Measurements from ENCODE around the gene RNU2-1. TPM values are rescaled to one million over a fixed set of nuclear protein-coding genes. Genes with fewer than 3 reads are reported as not detected.
"Not testable (repeated sequence)": the region's sequence is repeated elsewhere in the genome, so short reads cannot be mapped to it uniquely, and the experiment has no call there.

Gene RNU2-1
- total RNA-seq (2021; ENCODE audit: unreplicated experiment) (4,481 TPM), Bru-seq, nascent RNA (not detected), BruChase-seq, experiment 1, labeled RNA remaining after a 2-hour chase (not detected), BruChase-seq, experiment 2, labeled RNA remaining after a 6-hour chase (not detected)
- not detected for polyA plus RNA-seq (2012; ENCODE audit: insufficient read length)
- long read RNA-seq: 0 reads

DNA sequence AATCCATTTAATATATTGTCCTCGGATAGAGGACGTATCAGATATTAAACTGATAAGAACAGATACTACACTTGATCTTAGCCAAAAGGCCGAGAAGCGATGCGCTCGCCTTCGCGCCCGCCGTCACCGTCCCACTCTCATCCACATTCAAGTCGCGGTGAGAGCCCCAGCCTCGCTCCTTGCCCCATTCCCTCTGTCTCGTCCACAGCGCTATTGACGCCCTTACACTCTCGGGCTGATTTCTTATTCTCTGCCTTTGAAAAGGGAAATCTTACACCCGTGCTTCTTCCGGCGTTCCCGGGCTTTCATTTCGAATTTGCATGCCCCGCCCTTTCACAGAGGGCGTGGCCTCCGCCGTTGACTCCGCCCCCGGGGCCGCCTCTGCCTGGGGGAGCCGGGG, at the start of gene RNU2-1:
Gene RNU2-1 (minus strand): TSS at position 101 of the 400 bp plus-strand sequence.
- H3K36me3 ChIP-seq (ENCODE audit: control insufficient read depth, insufficient read depth, low read length); H3K4me1 ChIP-seq (ENCODE audit: control insufficient read depth, insufficient read depth, low read length); POLR2A ChIA-PET; in situ Hi-C loops (cut with HindIII; ENCODE audit: low pct_unique_long_range_greater_than_20kb, low sequenced_read_pairs); BruUV-seq (replicated peaks); CTCF ChIA-PET; H3K4me3 ChIP-seq (ENCODE audit: low read depth in 2 of 2, low read length in 2 of 2); ATAC-seq; H3K9me3 ChIP-seq (ENCODE audit: control insufficient read depth, insufficient read depth, low read depth, low read length); DNase-seq (ENCODE audit: low read depth, low spot score); intact Hi-C loops (cut with micrococcal nuclease; ENCODE audit: unreplicated experiment); H3K27me3 ChIP-seq (ENCODE audit: control insufficient read depth, insufficient read depth, low read length); H3K27ac ChIP-seq (ENCODE audit: low read length): not testable (repeated sequence)

DNA sequence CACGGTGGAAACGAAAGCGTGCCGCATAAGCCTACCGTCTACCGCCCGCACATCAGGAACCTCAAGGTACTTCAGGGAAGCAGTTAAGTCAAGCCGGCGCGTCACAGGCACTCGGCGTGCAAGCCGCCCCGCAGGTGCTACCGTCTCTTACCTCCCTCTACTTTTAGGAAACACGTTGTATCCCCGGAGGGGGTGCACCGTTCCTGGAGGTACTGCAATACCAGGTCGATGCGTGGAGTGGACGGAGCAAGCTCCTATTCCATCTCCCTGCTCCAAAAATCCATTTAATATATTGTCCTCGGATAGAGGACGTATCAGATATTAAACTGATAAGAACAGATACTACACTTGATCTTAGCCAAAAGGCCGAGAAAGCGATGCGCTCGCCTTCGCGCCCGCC, 39.1 kb upstream of the RNU2-1 start:
- H3K4me1 ChIP-seq (ENCODE audit: control insufficient read depth, insufficient read depth, low read length); H3K36me3 ChIP-seq (ENCODE audit: control insufficient read depth, insufficient read depth, low read length); CTCF ChIA-PET; in situ Hi-C loops (cut with HindIII; ENCODE audit: low pct_unique_long_range_greater_than_20kb, low sequenced_read_pairs); H3K27ac ChIP-seq (ENCODE audit: low read length); POLR2A ChIA-PET; DNase-seq (ENCODE audit: low read depth, low spot score); H3K27me3 ChIP-seq (ENCODE audit: control insufficient read depth, insufficient read depth, low read length); H3K9me3 ChIP-seq (ENCODE audit: control insufficient read depth, insufficient read depth, low read depth, low read length); H3K4me3 ChIP-seq (ENCODE audit: low read depth in 2 of 2, low read length in 2 of 2); intact Hi-C loops (cut with micrococcal nuclease; ENCODE audit: unreplicated experiment): not testable (repeated sequence)
- ATAC-seq: peak; percentile 48; the same call in 1 of the 2 replicates
- BruUV-seq (replicated peaks): TSS peak; percentile 100

DNA sequence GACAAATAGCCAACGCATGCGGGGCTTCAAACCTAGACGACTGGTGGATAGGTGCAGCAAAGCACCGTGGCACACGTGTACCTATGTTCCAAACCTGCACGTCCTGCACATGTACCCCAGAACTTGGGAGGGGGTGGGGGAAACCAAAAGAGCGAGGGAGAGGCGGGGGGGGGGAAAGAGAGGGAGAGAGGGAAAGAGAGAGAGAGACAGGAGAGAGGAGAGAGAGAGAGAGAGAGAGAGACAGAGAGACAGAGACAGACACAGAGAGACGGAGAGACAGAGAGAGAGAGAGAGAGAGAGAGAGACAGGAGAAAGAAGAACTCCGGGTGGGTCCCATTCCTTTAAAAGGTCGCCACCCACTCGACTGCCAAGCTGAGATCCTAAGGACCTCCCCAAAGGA, 38.7 kb upstream of the RNU2-1 start:
- H3K4me1 ChIP-seq (ENCODE audit: control insufficient read depth, insufficient read depth, low read length); H3K27ac ChIP-seq (ENCODE audit: low read length); in situ Hi-C loops (cut with HindIII; ENCODE audit: low pct_unique_long_range_greater_than_20kb, low sequenced_read_pairs); DNase-seq (ENCODE audit: low read depth, low spot score); H3K27me3 ChIP-seq (ENCODE audit: control insufficient read depth, insufficient read depth, low read length); H3K4me3 ChIP-seq (ENCODE audit: low read depth in 2 of 2, low read length in 2 of 2); intact Hi-C loops (cut with micrococcal nuclease; ENCODE audit: unreplicated experiment); ATAC-seq; H3K36me3 ChIP-seq (ENCODE audit: control insufficient read depth, insufficient read depth, low read length); BruUV-seq (replicated peaks); POLR2A ChIA-PET; CTCF ChIA-PET; H3K9me3 ChIP-seq (ENCODE audit: control insufficient read depth, insufficient read depth, low read depth, low read length): not testable (repeated sequence)

DNA sequence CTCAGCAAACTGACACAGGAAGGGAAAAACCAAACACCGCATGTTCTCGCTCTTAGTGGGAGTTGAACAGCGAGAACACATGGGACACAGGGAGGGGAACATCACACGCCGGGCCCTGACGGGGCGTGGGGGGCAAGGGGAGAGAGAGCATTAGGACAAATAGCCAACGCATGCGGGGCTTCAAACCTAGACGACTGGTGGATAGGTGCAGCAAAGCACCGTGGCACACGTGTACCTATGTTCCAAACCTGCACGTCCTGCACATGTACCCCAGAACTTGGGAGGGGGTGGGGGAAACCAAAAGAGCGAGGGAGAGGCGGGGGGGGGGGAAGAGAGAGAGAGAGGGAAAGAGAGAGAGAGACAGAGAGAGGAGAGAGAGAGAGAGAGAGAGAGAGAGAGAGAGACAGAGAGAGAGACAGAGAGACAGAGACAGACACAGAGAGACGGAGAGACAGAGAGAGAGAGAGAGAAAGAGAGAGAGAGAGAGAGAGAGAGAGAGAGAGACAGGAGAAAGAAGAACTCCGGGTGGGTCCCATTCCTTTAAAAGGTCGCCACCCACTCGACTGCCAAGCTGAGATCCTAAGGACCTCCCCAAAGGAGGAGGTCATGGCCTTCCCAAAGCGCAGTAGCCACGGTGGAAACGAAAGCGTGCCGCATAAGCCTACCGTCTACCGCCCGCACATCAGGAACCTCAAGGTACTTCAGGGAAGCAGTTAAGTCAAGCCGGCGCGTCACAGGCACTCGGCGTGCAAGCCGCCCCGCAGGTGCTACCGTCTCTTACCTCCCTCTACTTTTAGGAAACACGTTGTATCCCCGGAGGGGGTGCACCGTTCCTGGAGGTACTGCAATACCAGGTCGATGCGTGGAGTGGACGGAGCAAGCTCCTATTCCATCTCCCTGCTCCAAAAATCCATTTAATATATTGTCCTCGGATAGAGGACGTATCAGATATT, 37.1 kb upstream of the RNU2-1 start:
- H3K4me1 ChIP-seq (ENCODE audit: control insufficient read depth, insufficient read depth, low read length); CTCF ChIA-PET; intact Hi-C loops (cut with micrococcal nuclease; ENCODE audit: unreplicated experiment); BruUV-seq (replicated peaks); H3K36me3 ChIP-seq (ENCODE audit: control insufficient read depth, insufficient read depth, low read length); H3K4me3 ChIP-seq (ENCODE audit: low read depth in 2 of 2, low read length in 2 of 2); POLR2A ChIA-PET; H3K9me3 ChIP-seq (ENCODE audit: control insufficient read depth, insufficient read depth, low read depth, low read length); DNase-seq (ENCODE audit: low read depth, low spot score); H3K27ac ChIP-seq (ENCODE audit: low read length); in situ Hi-C loops (cut with HindIII; ENCODE audit: low pct_unique_long_range_greater_than_20kb, low sequenced_read_pairs); H3K27me3 ChIP-seq (ENCODE audit: control insufficient read depth, insufficient read depth, low read length): not testable (repeated sequence)
- peak; percentile 60; the same call in 1 of the 2 replicates for ATAC-seq

- H3K27me3 ChIP-seq (ENCODE audit: control insufficient read depth, insufficient read depth, low read length); H3K4me1 ChIP-seq (ENCODE audit: control insufficient read depth, insufficient read depth, low read length); in situ Hi-C loops (cut with HindIII; ENCODE audit: low pct_unique_long_range_greater_than_20kb, low sequenced_read_pairs); H3K36me3 ChIP-seq (ENCODE audit: control insufficient read depth, insufficient read depth, low read length); H3K9me3 ChIP-seq (ENCODE audit: control insufficient read depth, insufficient read depth, low read depth, low read length); H3K4me3 ChIP-seq (ENCODE audit: low read depth in 2 of 2, low read length in 2 of 2); CTCF ChIA-PET; H3K27ac ChIP-seq (ENCODE audit: low read length); DNase-seq (ENCODE audit: low read depth, low spot score); POLR2A ChIA-PET; ATAC-seq; intact Hi-C loops (cut with micrococcal nuclease; ENCODE audit: unreplicated experiment): not testable (repeated sequence)
- TSS peak; percentile 61 for BruUV-seq (replicated peaks)
These were observed 12.7 kb upstream of the RNU2-1 start for GRCh38 chr17:43246456-43246855.

- H3K9me3 ChIP-seq (ENCODE audit: control insufficient read depth, insufficient read depth, low read depth, low read length); H3K4me1 ChIP-seq (ENCODE audit: control insufficient read depth, insufficient read depth, low read length); in situ Hi-C loops (cut with HindIII; ENCODE audit: low pct_unique_long_range_greater_than_20kb, low sequenced_read_pairs); H3K36me3 ChIP-seq (ENCODE audit: control insufficient read depth, insufficient read depth, low read length); H3K27me3 ChIP-seq (ENCODE audit: control insufficient read depth, insufficient read depth, low read length); H3K4me3 ChIP-seq (ENCODE audit: low read depth in 2 of 2, low read length in 2 of 2); POLR2A ChIA-PET; BruUV-seq (replicated peaks); DNase-seq (ENCODE audit: low read depth, low spot score); CTCF ChIA-PET; intact Hi-C loops (cut with micrococcal nuclease; ENCODE audit: unreplicated experiment); H3K27ac ChIP-seq (ENCODE audit: low read length): not testable (repeated sequence)
- ATAC-seq: peak; percentile 63
These were observed 7.0 kb upstream of the RNU2-1 start for GRCh38 chr17:43240596-43241352.

DNA sequence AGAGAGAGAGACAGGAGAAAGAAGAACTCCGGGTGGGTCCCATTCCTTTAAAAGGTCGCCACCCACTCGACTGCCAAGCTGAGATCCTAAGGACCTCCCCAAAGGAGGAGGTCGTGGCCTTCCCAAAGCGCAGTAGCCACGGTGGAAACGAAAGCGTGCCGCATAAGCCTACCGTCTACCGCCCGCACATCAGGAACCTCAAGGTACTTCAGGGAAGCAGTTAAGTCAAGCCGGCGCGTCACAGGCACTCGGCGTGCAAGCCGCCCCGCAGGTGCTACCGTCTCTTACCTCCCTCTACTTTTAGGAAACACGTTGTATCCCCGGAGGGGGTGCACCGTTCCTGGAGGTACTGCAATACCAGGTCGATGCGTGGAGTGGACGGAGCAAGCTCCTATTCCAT, 5.8 kb upstream of the RNU2-1 start:
- ATAC-seq: peak; percentile 63
- BruUV-seq (replicated peaks); H3K4me1 ChIP-seq (ENCODE audit: control insufficient read depth, insufficient read depth, low read length); H3K4me3 ChIP-seq (ENCODE audit: low read depth in 2 of 2, low read length in 2 of 2); H3K27ac ChIP-seq (ENCODE audit: low read length); H3K36me3 ChIP-seq (ENCODE audit: control insufficient read depth, insufficient read depth, low read length); DNase-seq (ENCODE audit: low read depth, low spot score); POLR2A ChIA-PET; CTCF ChIA-PET; in situ Hi-C loops (cut with HindIII; ENCODE audit: low pct_unique_long_range_greater_than_20kb, low sequenced_read_pairs); intact Hi-C loops (cut with micrococcal nuclease; ENCODE audit: unreplicated experiment); H3K27me3 ChIP-seq (ENCODE audit: control insufficient read depth, insufficient read depth, low read length); H3K9me3 ChIP-seq (ENCODE audit: control insufficient read depth, insufficient read depth, low read depth, low read length): not testable (repeated sequence)
